Body of pancreas (tissue), 4 donors: Measurements from ENCODE around the gene CDKAL1.

Experiments used
- POLR2A ChIP-seq, 3 donors: fragments of 450-650 bp; IDR thresholded peaks; one replicate each; pipeline ENCODE4 v1.6.1; 2016; ENCODE audit warnings: antibody characterized with exemption in 3 of 3, mild to moderate bottlenecking in 2 of 3
- TF ChIP-seq, protein P1 (sequence below), 7 experiments: fragments of 450-650 bp in 4 of 7; fragments of 200-600 bp in 3 of 7; sonication (generic) in 3 of 7; IDR thresholded peaks; one replicate each; pipeline ENCODE4 v1.5.1; 2016 to 2019; ENCODE audit warnings: antibody characterized with exemption in 7 of 7

DNA sequence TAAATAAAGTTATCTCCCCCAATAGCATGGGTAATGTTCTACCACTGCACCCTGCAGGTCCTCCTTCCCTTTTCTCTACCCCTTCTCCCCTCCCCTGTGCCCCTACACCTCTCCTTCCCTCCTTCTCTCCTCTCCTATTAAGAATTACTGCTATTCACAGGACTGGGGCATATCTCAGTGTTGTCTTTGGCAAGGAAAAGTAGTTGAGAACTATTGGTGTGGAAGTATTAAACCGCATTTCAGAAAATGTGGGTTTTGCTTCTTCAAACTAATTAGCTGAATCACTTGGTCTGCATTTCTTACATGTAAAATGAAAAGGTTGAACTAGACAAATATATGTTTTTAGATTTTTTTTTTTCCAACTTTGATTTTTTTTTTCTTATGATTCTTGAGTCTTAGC, 296.3 kb downstream of the CDKAL1 start:
- TF ChIP-seq, protein P1, sequence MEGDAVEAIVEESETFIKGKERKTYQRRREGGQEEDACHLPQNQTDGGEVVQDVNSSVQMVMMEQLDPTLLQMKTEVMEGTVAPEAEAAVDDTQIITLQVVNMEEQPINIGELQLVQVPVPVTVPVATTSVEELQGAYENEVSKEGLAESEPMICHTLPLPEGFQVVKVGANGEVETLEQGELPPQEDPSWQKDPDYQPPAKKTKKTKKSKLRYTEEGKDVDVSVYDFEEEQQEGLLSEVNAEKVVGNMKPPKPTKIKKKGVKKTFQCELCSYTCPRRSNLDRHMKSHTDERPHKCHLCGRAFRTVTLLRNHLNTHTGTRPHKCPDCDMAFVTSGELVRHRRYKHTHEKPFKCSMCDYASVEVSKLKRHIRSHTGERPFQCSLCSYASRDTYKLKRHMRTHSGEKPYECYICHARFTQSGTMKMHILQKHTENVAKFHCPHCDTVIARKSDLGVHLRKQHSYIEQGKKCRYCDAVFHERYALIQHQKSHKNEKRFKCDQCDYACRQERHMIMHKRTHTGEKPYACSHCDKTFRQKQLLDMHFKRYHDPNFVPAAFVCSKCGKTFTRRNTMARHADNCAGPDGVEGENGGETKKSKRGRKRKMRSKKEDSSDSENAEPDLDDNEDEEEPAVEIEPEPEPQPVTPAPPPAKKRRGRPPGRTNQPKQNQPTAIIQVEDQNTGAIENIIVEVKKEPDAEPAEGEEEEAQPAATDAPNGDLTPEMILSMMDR (IDR thresholded peaks at IDR 0.05): no peak
- no peak for TF ChIP-seq POLR2A (IDR thresholded peaks at IDR 0.05)
